GM23338 (cell line): ENCODE results near the gene MYO5C.

Experiments used
- CREB1 ChIP-seq: fragments of 250-450 bp; sonication (Bioruptor Pico); IDR thresholded peaks from 2 replicates; pipeline ENCODE4 v1.5.0; 2020; ENCODE audit warnings: low read depth, mild to moderate bottlenecking, moderate library complexity
- EZH2 ChIP-seq: fragments of 200-600 bp; sonication (generic); IDR thresholded peaks from one replicate; pipeline ENCODE4 v1.8.0; 2017; ENCODE audit warnings: antibody characterized with exemption, mild to moderate bottlenecking, low read depth; ENCODE audit not compliant: unreplicated experiment
- EZH2phosphoT487 ChIP-seq: fragments of 200-600 bp; sonication (generic); IDR thresholded peaks from one replicate; pipeline ENCODE4 v1.8.1; 2018; ENCODE audit warnings: antibody characterized with exemption; ENCODE audit not compliant: unreplicated experiment
- JUNB ChIP-seq: IDR thresholded peaks from one replicate; pipeline ENCODE4 v1.6.1; 2016; ENCODE audit warnings: antibody characterized with exemption; ENCODE audit not compliant: unreplicated experiment
- POLR2AphosphoS5 ChIP-seq: IDR thresholded peaks from 2 replicates; pipeline ENCODE4 v1.6.1; 2016; ENCODE audit warnings: antibody characterized with exemption, low read depth
- STAT1 ChIP-seq: IDR thresholded peaks from one replicate; pipeline ENCODE4 v1.6.1; 2016; ENCODE audit warnings: antibody characterized with exemption; ENCODE audit not compliant: unreplicated experiment
- ZNF331 ChIP-seq: fragments of 250-450 bp; sonication (Bioruptor Pico); IDR thresholded peaks from 2 replicates; pipeline ENCODE4 v1.5.0; 2020; ENCODE audit warnings: low read depth, mild to moderate bottlenecking, moderate library complexity
- TF ChIP-seq, protein P1 (sequence below), 2 experiments: fragments of 200-600 bp in 1 of 2; sonication (generic) in 1 of 2; conservative IDR thresholded peaks; 2 replicates each; pipeline versions ENCODE4 v1.5.1 to v1.6.1; 2016 to 2017; ENCODE audit warnings: antibody characterized with exemption in 2 of 2, low read depth in 2 of 2, mild to moderate bottlenecking in 2 of 2, moderate library complexity in 1 of 2
- TF ChIP-seq, protein P2 (sequence below): IDR thresholded peaks from one replicate; pipeline ENCODE4 v1.6.1; 2018; ENCODE audit warnings: antibody characterized with exemption; ENCODE audit not compliant: unreplicated experiment
- TF ChIP-seq, protein P3 (sequence below): fragments of 250-450 bp; sonication (Bioruptor Pico); IDR thresholded peaks from 2 replicates; pipeline ENCODE4 v1.5.0; 2020; ENCODE audit warnings: mild to moderate bottlenecking, moderate library complexity
- TF ChIP-seq, protein P4 (sequence below): IDR thresholded peaks from 2 replicates; pipeline ENCODE4 v1.6.1; 2016; ENCODE audit warnings: antibody characterized with exemption

DNA sequence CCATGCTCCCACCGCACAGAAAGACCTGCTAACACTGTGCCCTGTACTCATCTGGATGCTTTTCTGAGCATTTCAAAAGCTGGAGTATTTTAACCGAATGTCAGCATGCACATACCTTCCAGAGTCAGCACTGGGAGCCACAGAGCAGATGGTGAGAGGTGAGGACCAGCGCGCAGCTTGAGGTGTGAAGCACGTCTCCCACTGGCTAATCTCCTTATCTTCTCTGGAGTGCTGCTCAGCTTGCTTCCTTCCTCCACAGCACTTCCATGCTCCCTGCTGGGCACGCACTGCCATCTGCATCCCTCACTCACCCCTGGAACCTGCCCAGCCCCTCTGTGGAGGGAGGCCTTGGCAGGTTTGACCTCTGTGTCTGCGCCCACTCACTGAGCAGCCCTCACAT, 104.4 kb downstream of the MYO5C start, which contains the start of gene GNB5:
- TF ChIP-seq, protein P1, sequence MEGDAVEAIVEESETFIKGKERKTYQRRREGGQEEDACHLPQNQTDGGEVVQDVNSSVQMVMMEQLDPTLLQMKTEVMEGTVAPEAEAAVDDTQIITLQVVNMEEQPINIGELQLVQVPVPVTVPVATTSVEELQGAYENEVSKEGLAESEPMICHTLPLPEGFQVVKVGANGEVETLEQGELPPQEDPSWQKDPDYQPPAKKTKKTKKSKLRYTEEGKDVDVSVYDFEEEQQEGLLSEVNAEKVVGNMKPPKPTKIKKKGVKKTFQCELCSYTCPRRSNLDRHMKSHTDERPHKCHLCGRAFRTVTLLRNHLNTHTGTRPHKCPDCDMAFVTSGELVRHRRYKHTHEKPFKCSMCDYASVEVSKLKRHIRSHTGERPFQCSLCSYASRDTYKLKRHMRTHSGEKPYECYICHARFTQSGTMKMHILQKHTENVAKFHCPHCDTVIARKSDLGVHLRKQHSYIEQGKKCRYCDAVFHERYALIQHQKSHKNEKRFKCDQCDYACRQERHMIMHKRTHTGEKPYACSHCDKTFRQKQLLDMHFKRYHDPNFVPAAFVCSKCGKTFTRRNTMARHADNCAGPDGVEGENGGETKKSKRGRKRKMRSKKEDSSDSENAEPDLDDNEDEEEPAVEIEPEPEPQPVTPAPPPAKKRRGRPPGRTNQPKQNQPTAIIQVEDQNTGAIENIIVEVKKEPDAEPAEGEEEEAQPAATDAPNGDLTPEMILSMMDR (conservative IDR thresholded peaks at IDR 0.05; ENCODE audit: low read depth in 2 of 2): 0 out of 4 replicates have a peak, but pooled peaks of 1 of the 2 experiments have one; percentile 5
- TF ChIP-seq POLR2AphosphoS5 (no peak), ZNF331 (CRISPR knock-in tag) (no peak), EZH2 (no peak), EZH2phosphoT487 (no peak), CREB1 (no peak), STAT1 (no peak), JUNB (no peak)
- TF ChIP-seq, protein P2, sequence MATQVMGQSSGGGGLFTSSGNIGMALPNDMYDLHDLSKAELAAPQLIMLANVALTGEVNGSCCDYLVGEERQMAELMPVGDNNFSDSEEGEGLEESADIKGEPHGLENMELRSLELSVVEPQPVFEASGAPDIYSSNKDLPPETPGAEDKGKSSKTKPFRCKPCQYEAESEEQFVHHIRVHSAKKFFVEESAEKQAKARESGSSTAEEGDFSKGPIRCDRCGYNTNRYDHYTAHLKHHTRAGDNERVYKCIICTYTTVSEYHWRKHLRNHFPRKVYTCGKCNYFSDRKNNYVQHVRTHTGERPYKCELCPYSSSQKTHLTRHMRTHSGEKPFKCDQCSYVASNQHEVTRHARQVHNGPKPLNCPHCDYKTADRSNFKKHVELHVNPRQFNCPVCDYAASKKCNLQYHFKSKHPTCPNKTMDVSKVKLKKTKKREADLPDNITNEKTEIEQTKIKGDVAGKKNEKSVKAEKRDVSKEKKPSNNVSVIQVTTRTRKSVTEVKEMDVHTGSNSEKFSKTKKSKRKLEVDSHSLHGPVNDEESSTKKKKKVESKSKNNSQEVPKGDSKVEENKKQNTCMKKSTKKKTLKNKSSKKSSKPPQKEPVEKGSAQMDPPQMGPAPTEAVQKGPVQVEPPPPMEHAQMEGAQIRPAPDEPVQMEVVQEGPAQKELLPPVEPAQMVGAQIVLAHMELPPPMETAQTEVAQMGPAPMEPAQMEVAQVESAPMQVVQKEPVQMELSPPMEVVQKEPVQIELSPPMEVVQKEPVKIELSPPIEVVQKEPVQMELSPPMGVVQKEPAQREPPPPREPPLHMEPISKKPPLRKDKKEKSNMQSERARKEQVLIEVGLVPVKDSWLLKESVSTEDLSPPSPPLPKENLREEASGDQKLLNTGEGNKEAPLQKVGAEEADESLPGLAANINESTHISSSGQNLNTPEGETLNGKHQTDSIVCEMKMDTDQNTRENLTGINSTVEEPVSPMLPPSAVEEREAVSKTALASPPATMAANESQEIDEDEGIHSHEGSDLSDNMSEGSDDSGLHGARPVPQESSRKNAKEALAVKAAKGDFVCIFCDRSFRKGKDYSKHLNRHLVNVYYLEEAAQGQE: no peak
- TF ChIP-seq, protein P3, sequence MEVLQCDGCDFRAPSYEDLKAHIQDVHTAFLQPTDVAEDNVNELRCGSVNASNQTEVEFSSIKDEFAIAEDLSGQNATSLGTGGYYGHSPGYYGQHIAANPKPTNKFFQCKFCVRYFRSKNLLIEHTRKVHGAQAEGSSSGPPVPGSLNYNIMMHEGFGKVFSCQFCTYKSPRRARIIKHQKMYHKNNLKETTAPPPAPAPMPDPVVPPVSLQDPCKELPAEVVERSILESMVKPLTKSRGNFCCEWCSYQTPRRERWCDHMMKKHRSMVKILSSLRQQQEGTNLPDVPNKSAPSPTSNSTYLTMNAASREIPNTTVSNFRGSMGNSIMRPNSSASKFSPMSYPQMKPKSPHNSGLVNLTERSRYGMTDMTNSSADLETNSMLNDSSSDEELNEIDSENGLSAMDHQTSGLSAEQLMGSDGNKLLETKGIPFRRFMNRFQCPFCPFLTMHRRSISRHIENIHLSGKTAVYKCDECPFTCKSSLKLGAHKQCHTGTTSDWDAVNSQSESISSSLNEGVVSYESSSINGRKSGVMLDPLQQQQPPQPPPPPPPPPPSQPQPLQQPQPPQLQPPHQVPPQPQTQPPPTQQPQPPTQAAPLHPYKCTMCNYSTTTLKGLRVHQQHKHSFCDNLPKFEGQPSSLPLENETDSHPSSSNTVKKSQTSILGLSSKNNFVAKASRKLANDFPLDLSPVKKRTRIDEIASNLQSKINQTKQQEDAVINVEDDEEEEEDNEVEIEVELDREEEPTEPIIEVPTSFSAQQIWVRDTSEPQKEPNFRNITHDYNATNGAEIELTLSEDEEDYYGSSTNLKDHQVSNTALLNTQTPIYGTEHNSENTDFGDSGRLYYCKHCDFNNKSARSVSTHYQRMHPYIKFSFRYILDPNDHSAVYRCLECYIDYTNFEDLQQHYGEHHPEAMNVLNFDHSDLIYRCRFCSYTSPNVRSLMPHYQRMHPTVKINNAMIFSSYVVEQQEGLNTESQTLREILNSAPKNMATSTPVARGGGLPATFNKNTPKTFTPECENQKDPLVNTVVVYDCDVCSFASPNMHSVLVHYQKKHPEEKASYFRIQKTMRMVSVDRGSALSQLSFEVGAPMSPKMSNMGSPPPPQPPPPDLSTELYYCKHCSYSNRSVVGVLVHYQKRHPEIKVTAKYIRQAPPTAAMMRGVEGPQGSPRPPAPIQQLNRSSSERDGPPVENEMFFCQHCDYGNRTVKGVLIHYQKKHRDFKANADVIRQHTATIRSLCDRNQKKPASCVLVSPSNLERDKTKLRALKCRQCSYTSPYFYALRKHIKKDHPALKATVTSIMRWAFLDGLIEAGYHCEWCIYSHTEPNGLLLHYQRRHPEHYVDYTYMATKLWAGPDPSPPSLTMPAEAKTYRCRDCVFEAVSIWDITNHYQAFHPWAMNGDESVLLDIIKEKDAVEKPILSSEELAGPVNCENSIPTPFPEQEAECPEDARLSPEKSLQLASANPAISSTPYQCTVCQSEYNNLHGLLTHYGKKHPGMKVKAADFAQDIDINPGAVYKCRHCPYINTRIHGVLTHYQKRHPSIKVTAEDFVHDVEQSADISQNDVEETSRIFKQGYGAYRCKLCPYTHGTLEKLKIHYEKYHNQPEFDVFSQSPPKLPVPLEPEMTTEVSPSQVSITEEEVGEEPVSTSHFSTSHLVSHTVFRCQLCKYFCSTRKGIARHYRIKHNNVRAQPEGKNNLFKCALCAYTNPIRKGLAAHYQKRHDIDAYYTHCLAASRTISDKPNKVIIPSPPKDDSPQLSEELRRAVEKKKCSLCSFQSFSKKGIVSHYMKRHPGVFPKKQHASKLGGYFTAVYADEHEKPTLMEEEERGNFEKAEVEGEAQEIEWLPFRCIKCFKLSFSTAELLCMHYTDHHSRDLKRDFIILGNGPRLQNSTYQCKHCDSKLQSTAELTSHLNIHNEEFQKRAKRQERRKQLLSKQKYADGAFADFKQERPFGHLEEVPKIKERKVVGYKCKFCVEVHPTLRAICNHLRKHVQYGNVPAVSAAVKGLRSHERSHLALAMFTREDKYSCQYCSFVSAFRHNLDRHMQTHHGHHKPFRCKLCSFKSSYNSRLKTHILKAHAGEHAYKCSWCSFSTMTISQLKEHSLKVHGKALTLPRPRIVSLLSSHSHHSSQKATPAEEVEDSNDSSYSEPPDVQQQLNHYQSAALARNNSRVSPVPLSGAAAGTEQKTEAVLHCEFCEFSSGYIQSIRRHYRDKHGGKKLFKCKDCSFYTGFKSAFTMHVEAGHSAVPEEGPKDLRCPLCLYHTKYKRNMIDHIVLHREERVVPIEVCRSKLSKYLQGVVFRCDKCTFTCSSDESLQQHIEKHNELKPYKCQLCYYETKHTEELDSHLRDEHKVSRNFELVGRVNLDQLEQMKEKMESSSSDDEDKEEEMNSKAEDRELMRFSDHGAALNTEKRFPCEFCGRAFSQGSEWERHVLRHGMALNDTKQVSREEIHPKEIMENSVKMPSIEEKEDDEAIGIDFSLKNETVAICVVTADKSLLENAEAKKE (CRISPR knock-in tag): no peak
- TF ChIP-seq, protein P4, sequence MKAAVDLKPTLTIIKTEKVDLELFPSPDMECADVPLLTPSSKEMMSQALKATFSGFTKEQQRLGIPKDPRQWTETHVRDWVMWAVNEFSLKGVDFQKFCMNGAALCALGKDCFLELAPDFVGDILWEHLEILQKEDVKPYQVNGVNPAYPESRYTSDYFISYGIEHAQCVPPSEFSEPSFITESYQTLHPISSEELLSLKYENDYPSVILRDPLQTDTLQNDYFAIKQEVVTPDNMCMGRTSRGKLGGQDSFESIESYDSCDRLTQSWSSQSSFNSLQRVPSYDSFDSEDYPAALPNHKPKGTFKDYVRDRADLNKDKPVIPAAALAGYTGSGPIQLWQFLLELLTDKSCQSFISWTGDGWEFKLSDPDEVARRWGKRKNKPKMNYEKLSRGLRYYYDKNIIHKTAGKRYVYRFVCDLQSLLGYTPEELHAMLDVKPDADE: no peak
